Suprapubic skin (tissue), 4 donors: Measurements from ENCODE around the gene LRRC8E.

Experiments
- CTCF ChIP-seq, 2 donors: fragments of 200-600 bp in 1 of 2; fragments of 450-650 bp in 1 of 2; sonication (generic) in 1 of 2; IDR thresholded peaks; one replicate each; pipeline ENCODE4 v1.5.1; 2016 to 2019; ENCODE audit warnings: antibody characterized with exemption in 2 of 2, mild to moderate bottlenecking in 1 of 2, moderate library complexity in 1 of 2
- EP300 ChIP-seq: sonication (generic); formaldehyde crosslinking; IDR thresholded peaks from one replicate; pipeline ENCODE4 v1.6.1; 2017; ENCODE audit warnings: antibody characterized with exemption
- POLR2A ChIP-seq, 2 donors: fragments of 450-650 bp; IDR thresholded peaks; one replicate each; pipeline ENCODE4 v1.6.1; 2017; ENCODE audit warnings: antibody characterized with exemption in 2 of 2, mild to moderate bottlenecking in 2 of 2, moderate library complexity in 2 of 2
- POLR2AphosphoS5 ChIP-seq, 3 donors: sonication (generic); formaldehyde crosslinking; IDR thresholded peaks; one replicate each; pipeline ENCODE4 v1.6.1; 2017; ENCODE audit warnings: antibody characterized with exemption in 3 of 3

GRCh38 chr19:7914099-7914498 is 25.8 kb downstream of the LRRC8E start:
- TF ChIP-seq EP300 (no peak), POLR2A (IDR thresholded peaks at IDR 0.05) (no peak), CTCF (IDR thresholded peaks at IDR 0.05) (no peak), POLR2AphosphoS5 (IDR thresholded peaks at IDR 0.05) (no peak)
